Measurements from ENCODE around the gene NAA25. TPM values are rescaled to one million over a fixed set of nuclear protein-coding genes. Genes with fewer than 3 reads are reported as not detected.
A peak's percentile ranks its signal among the peaks of the same experiment; 100 is the strongest.
"Not testable (repeated sequence)": the region's sequence is repeated elsewhere in the genome, so short reads cannot be mapped to it uniquely, and the experiment has no call there.

NAA25 gene
- total and polyA plus RNA-seq, 5 donors from 2014 or later, result 8.0 to 27.9 (median 14.8) TPM

DNA sequence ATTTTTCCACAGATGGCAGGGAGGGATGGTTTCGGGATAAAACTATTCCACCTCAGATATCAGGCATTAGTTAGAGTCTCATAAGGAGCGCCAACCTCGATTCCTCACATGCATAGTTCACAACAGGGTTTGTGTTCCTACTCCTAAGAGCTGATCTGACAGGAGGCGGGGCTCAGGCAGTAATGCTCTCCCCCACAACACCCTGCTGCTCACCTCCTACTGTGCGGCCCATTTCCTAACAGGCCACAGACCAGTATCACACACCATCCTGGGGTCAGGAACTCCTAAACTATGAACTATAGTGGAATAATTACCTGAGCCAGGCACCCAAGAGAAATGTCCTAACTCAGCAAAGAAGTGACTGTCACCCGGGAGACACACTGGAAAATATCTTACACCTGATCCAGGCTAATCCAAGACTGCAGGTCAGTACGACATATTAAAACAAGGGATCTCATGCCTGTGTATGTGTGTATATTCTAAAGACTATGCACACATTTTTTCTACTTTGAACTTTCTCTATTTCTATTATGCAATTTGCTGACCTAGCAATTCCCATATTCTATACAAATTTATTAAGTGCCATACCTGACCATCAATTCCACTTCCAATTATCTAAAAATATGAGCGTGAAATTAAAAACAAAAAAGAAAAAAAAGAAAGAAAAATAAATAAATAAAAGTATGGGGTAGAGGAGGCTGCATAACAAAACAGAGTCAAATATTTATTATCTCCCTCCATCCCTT, 4.7 kb downstream of the NAA25 start:
- Histone ChIP-seq H3K9me3 (ENCODE audit: control insufficient read depth in 2 of 2, low read length in 2 of 2) (no peaks in the 10 kb centered on the region), H3K4me3 (ENCODE audit: low read depth, low read length) (no peak overlapping the region), H3K4me1 (ENCODE audit: control insufficient read depth, insufficient read depth, low read length, poor library complexity, severe bottlenecking) (peaks cover 33% of the 10 kb centered on the region), H3K27me3 (ENCODE audit: control insufficient read depth, insufficient read depth, low read length) (no peaks in the 10 kb centered on the region), H3K36me3 (ENCODE audit: control insufficient read depth, insufficient read depth, low read length) (peaks cover 18% of the 10 kb centered on the region), H3K27ac (ENCODE audit: insufficient read depth, low read length, poor library complexity, severe bottlenecking) (no peak overlapping the region)
- H3K4me3 Mint-ChIP-seq, result peak overlapping the region in 2 of 4 donors; percentile 13 to 66
- H3K4me1 Mint-ChIP-seq, result peaks cover 13 to 75% (median 58%) of the 10 kb centered on the region in 4 donors
- ATAC-seq (ENCODE audit: low read depth in 2 of 2), result no peak
- H3K36me3 Mint-ChIP-seq, result peaks cover 13% of the 10 kb centered on the region
- H3K27me3 Mint-ChIP-seq, result peaks cover 3% of the 10 kb centered on the region
- no peak for DNase-seq
- H3K27ac Mint-ChIP-seq, result peak overlapping the region; percentile 8 to 88 (median 63)
- H3K9me3 Mint-ChIP-seq, result no peaks in the 10 kb centered on the region

DNA sequence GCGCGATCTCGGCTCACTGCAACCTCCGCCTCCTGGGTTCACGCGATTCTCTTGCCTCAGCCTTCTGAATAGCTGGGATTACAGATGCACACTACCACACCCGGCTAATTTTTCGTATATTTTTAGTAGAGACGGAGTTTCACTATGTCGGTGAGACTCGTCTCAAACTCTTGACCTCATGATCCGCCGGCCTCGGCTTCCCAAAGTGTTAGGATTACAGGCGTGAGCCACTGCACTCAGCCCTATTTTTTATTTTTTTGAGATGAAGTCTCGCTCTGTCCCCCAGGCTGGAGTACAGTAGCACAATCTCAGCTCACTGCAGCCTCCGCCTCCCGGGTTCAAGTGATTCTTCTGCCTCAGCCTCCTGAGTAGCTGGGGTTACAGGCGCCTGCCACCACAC, 5.8 kb downstream of the NAA25 start:
- H3K27ac Mint-ChIP-seq; DNase-seq; H3K9me3 ChIP-seq (ENCODE audit: control insufficient read depth in 2 of 2, low read length in 2 of 2); H3K9me3 Mint-ChIP-seq; H3K27ac ChIP-seq (ENCODE audit: insufficient read depth, low read length, poor library complexity, severe bottlenecking); ATAC-seq (ENCODE audit: low read depth in 2 of 2); H3K4me3 ChIP-seq (ENCODE audit: low read depth, low read length); H3K27me3 Mint-ChIP-seq; H3K27me3 ChIP-seq (ENCODE audit: control insufficient read depth, insufficient read depth, low read length): not testable (repeated sequence)
- Histone ChIP-seq H3K4me1 (ENCODE audit: control insufficient read depth, insufficient read depth, low read length, poor library complexity, severe bottlenecking) (peaks cover 28% of the 10 kb centered on the region), H3K36me3 (ENCODE audit: control insufficient read depth, insufficient read depth, low read length) (peaks cover 26% of the 10 kb centered on the region)
- Mint-ChIP-seq H3K4me3 (peak overlapping the region in 1 of 4 donors; percentile 63), H3K4me1 (peaks cover 13 to 71% (median 59%) of the 10 kb centered on the region in 4 donors), H3K36me3 (peaks cover 15% of the 10 kb centered on the region)

GRCh38 chr12:112102127-112102526, 6.5 kb downstream of the NAA25 start:
- no peaks in the 10 kb centered on the region for H3K9me3 ChIP-seq (ENCODE audit: control insufficient read depth in 2 of 2, low read length in 2 of 2)
- H3K4me3 ChIP-seq (ENCODE audit: low read depth, low read length), result no peak overlapping the region
- Mint-ChIP-seq H3K27ac (no peak overlapping the region), H3K4me3 (peak overlapping the region in 2 of 4 donors; percentile 26 to 63), H3K4me1 (peaks cover 7 to 68% (median 54%) of the 10 kb centered on the region in 4 donors), H3K36me3 (peaks cover 15% of the 10 kb centered on the region), H3K27me3 (no peaks in the 10 kb centered on the region), H3K9me3 (no peaks in the 10 kb centered on the region)
- peaks cover 21% of the 10 kb centered on the region for H3K4me1 ChIP-seq (ENCODE audit: control insufficient read depth, insufficient read depth, low read length, poor library complexity, severe bottlenecking)
- peaks cover 26% of the 10 kb centered on the region for H3K36me3 ChIP-seq (ENCODE audit: control insufficient read depth, insufficient read depth, low read length)
- DNase-seq (no peak), ATAC-seq (ENCODE audit: low read depth in 2 of 2) (no peak)
- no peaks in the 10 kb centered on the region for H3K27me3 ChIP-seq (ENCODE audit: control insufficient read depth, insufficient read depth, low read length)
- no peak overlapping the region for H3K27ac ChIP-seq (ENCODE audit: insufficient read depth, low read length, poor library complexity, severe bottlenecking)

DNA sequence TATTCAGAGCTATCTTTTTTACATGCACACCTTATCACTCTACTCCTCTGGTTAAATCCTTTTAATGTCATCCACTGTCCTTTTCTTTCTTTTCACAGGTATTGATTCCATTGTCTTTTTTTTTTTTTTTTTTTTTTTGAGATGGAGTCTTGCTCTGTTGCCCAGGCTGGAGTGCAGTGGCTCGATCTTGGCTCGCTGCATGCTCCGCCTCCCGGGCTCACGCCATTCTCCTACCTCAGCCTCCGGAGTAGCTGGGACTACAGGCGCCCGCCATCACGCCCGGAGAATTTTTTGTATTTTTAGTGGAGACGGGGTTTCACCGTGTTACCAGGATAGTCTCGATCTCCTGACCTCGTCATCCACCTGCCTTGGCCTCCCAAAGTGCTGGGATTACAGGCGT, 8.1 kb downstream of the NAA25 start:
- peaks cover 24% of the 10 kb centered on the region for H3K36me3 Mint-ChIP-seq
- H3K4me3 Mint-ChIP-seq; ATAC-seq (ENCODE audit: low read depth in 2 of 2); H3K27ac ChIP-seq (ENCODE audit: insufficient read depth, low read length, poor library complexity, severe bottlenecking); H3K4me3 ChIP-seq (ENCODE audit: low read depth, low read length); H3K9me3 ChIP-seq (ENCODE audit: control insufficient read depth in 2 of 2, low read length in 2 of 2); DNase-seq; H3K27me3 ChIP-seq (ENCODE audit: control insufficient read depth, insufficient read depth, low read length); H3K27me3 Mint-ChIP-seq; H3K9me3 Mint-ChIP-seq: not testable (repeated sequence)
- H3K36me3 ChIP-seq (ENCODE audit: control insufficient read depth, insufficient read depth, low read length), result peaks cover 26% of the 10 kb centered on the region
- H3K4me1 ChIP-seq (ENCODE audit: control insufficient read depth, insufficient read depth, low read length, poor library complexity, severe bottlenecking), result peaks cover 14% of the 10 kb centered on the region
- H3K4me1 Mint-ChIP-seq, result peaks cover 14 to 69% (median 54%) of the 10 kb centered on the region in 4 donors
- peak overlapping the region in 2 of 3 donors; percentile 48 to 95 for H3K27ac Mint-ChIP-seq

- H3K27me3 ChIP-seq (ENCODE audit: control insufficient read depth, insufficient read depth, low read length), result no peaks in the 10 kb centered on the region
- DNase-seq, result no peak
- H3K4me3 ChIP-seq (ENCODE audit: low read depth, low read length), result no peak overlapping the region
- Mint-ChIP-seq H3K27ac (peak overlapping the region in 1 of 3 donors; percentile 71), H3K4me3 (no peak overlapping the region), H3K27me3 (no peaks in the 10 kb centered on the region), H3K4me1 (peaks cover 14 to 46% (median 38%) of the 10 kb centered on the region in 4 donors), H3K36me3 (peaks cover 33% of the 10 kb centered on the region), H3K9me3 (no peaks in the 10 kb centered on the region)
- ATAC-seq (ENCODE audit: low read depth in 2 of 2), result no peak
- H3K27ac ChIP-seq (ENCODE audit: insufficient read depth, low read length, poor library complexity, severe bottlenecking), result no peak overlapping the region
- peaks cover 30% of the 10 kb centered on the region for H3K36me3 ChIP-seq (ENCODE audit: control insufficient read depth, insufficient read depth, low read length)
- peaks cover 6% of the 10 kb centered on the region for H3K4me1 ChIP-seq (ENCODE audit: control insufficient read depth, insufficient read depth, low read length, poor library complexity, severe bottlenecking)
- no peaks in the 10 kb centered on the region for H3K9me3 ChIP-seq (ENCODE audit: control insufficient read depth in 2 of 2, low read length in 2 of 2)
Observed at GRCh38 chr12:112097641-112098040, 10.9 kb downstream of the NAA25 start.

GRCh38 chr12:112096667-112097066, 11.9 kb downstream of the NAA25 start:
- no peak overlapping the region for H3K27ac ChIP-seq (ENCODE audit: insufficient read depth, low read length, poor library complexity, severe bottlenecking)
- Mint-ChIP-seq H3K4me1 (peaks cover 14 to 44% (median 34%) of the 10 kb centered on the region in 4 donors), H3K27ac (peak overlapping the region; percentile 77 to 86 (median 79)), H3K27me3 (no peaks in the 10 kb centered on the region), H3K9me3 (no peaks in the 10 kb centered on the region), H3K36me3 (peaks cover 33% of the 10 kb centered on the region), H3K4me3 (no peak overlapping the region)
- ATAC-seq (ENCODE audit: low read depth in 2 of 2) (no peak), DNase-seq (peak in 1 of 3 donors; percentile 38)
- no peaks in the 10 kb centered on the region for H3K27me3 ChIP-seq (ENCODE audit: control insufficient read depth, insufficient read depth, low read length)
- peak overlapping the region; percentile 1 for H3K4me3 ChIP-seq (ENCODE audit: low read depth, low read length)
- peaks cover 36% of the 10 kb centered on the region for H3K36me3 ChIP-seq (ENCODE audit: control insufficient read depth, insufficient read depth, low read length)
- no peaks in the 10 kb centered on the region for H3K9me3 ChIP-seq (ENCODE audit: control insufficient read depth in 2 of 2, low read length in 2 of 2)
- peaks cover 2% of the 10 kb centered on the region for H3K4me1 ChIP-seq (ENCODE audit: control insufficient read depth, insufficient read depth, low read length, poor library complexity, severe bottlenecking)

- H3K9me3 Mint-ChIP-seq, result no peaks in the 10 kb centered on the region
- peaks cover 39% of the 10 kb centered on the region for H3K36me3 ChIP-seq (ENCODE audit: control insufficient read depth, insufficient read depth, low read length)
Observed at GRCh38 chr12:112096070-112096469, 12.5 kb downstream of the NAA25 start.

DNA sequence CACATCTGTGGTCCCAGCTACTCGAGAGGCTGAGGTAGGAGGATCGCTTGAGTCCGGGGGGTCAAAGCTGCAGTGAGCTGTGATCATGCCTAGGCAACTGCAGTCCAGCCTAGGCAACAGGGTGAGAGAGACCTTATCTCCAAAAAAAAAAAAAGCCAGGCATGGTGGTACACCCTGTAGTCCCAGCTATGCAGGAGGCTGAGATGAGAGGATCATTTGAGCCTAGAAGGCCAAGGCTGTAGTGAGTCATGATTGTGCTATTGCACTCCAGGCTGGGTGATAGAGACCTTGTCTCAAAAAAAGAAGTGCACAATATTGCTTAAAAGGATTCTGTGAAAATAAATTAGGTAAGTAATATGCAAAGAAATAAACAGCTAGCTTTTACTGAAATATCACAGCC, 17.0 kb downstream of the NAA25 start:
- no peak overlapping the region for H3K4me3 ChIP-seq (ENCODE audit: low read depth, low read length)
- Mint-ChIP-seq H3K9me3 (no peaks in the 10 kb centered on the region), H3K4me3 (peak overlapping the region in 1 of 4 donors; percentile 21), H3K27ac (no peak overlapping the region), H3K4me1 (peaks cover 11 to 27% (median 25%) of the 10 kb centered on the region in 4 donors), H3K27me3 (no peaks in the 10 kb centered on the region), H3K36me3 (peaks cover 48% of the 10 kb centered on the region)
- H3K27ac ChIP-seq (ENCODE audit: insufficient read depth, low read length, poor library complexity, severe bottlenecking), result no peak overlapping the region
- DNase-seq (no peak), ATAC-seq (ENCODE audit: low read depth in 2 of 2) (no peak)
- H3K27me3 ChIP-seq (ENCODE audit: control insufficient read depth, insufficient read depth, low read length), result no peaks in the 10 kb centered on the region
- no peaks in the 10 kb centered on the region for H3K9me3 ChIP-seq (ENCODE audit: control insufficient read depth in 2 of 2, low read length in 2 of 2)
- peaks cover 43% of the 10 kb centered on the region for H3K36me3 ChIP-seq (ENCODE audit: control insufficient read depth, insufficient read depth, low read length)
- H3K4me1 ChIP-seq (ENCODE audit: control insufficient read depth, insufficient read depth, low read length, poor library complexity, severe bottlenecking), result no peaks in the 10 kb centered on the region

More at GRCh38 chr12:112096070-112096469, 12.5 kb downstream of the NAA25 start:
- ATAC-seq (ENCODE audit: low read depth in 2 of 2) (no peak), DNase-seq (no peak)
- no peaks in the 10 kb centered on the region for H3K9me3 ChIP-seq (ENCODE audit: control insufficient read depth in 2 of 2, low read length in 2 of 2)
- H3K4me3 Mint-ChIP-seq, result no peak overlapping the region
- no peaks in the 10 kb centered on the region for H3K4me1 ChIP-seq (ENCODE audit: control insufficient read depth, insufficient read depth, low read length, poor library complexity, severe bottlenecking)
- H3K36me3 Mint-ChIP-seq, result peaks cover 37% of the 10 kb centered on the region
- H3K4me3 ChIP-seq (ENCODE audit: low read depth, low read length), result peak overlapping the region; percentile 1
- peaks cover 12 to 42% (median 32%) of the 10 kb centered on the region in 4 donors for H3K4me1 Mint-ChIP-seq
- no peaks in the 10 kb centered on the region for H3K27me3 ChIP-seq (ENCODE audit: control insufficient read depth, insufficient read depth, low read length)
- H3K27ac ChIP-seq (ENCODE audit: insufficient read depth, low read length, poor library complexity, severe bottlenecking), result no peak overlapping the region
- no peaks in the 10 kb centered on the region for H3K27me3 Mint-ChIP-seq
- peak overlapping the region; percentile 76 to 86 (median 77) for H3K27ac Mint-ChIP-seq

Measured in CD4-positive, CD25-positive, alpha-beta regulatory T cell (primary cell).